H9 (cell line): Measurements from ENCODE around the gene PAM. TPM values are rescaled to one million over a fixed set of nuclear protein-coding genes. Genes with fewer than 3 reads are reported as not detected.

Source experiments
- DNase-seq: peaks from one replicate; pipeline ENCODE4 v3.0.0-alpha.2; 2017
- H2AFZ ChIP-seq: one replicate; pipeline ENCODE4 v1.6.1; 2013; ENCODE audit warnings: mild to moderate bottlenecking, low read length, control low read depth, moderate library complexity
- H2AK5ac ChIP-seq: 2 replicates; pipeline ENCODE4 v1.6.1; 2013; ENCODE audit warnings: low read length, control low read depth, mixed read lengths; ENCODE audit not compliant: insufficient read length
- H2BK120ac ChIP-seq: one replicate; pipeline ENCODE4 v1.6.1; 2013; ENCODE audit warnings: low read depth, mild to moderate bottlenecking, low read length, control low read depth, inconsistent platforms; ENCODE audit not compliant: poor library complexity, severe bottlenecking
- H2BK12ac ChIP-seq: 2 replicates; pipeline ENCODE4 v1.6.1; 2013; ENCODE audit warnings: low read length, control low read depth, mixed read lengths, low read depth; ENCODE audit not compliant: insufficient read length
- H2BK15ac ChIP-seq: 2 replicates; pipeline ENCODE4 v1.6.1; 2013; ENCODE audit warnings: low read depth, low read length, control low read depth
- H2BK20ac ChIP-seq: one replicate; pipeline ENCODE4 v1.6.1; 2013; ENCODE audit warnings: low read depth, mild to moderate bottlenecking, low read length, control low read depth, inconsistent platforms; ENCODE audit not compliant: poor library complexity, severe bottlenecking
- H2BK5ac ChIP-seq: 2 replicates; pipeline ENCODE4 v1.6.1; 2013; ENCODE audit warnings: low read length, control low read depth, mixed read lengths; ENCODE audit not compliant: insufficient read length
- H3K14ac ChIP-seq: 2 replicates; pipeline ENCODE4 v1.6.1; 2013; ENCODE audit warnings: low read length, control low read depth; ENCODE audit not compliant: insufficient read depth
- H3K18ac ChIP-seq: 2 replicates; pipeline ENCODE4 v1.6.1; 2013; ENCODE audit warnings: low read depth, mild to moderate bottlenecking, mixed read lengths, low read length, control low read depth; ENCODE audit not compliant: insufficient read length
- H3K23ac ChIP-seq: 2 replicates; pipeline ENCODE4 v1.6.1; 2013; ENCODE audit warnings: low read length, control low read depth, mixed read lengths, low read depth; ENCODE audit not compliant: insufficient read length
- H3K23me2 ChIP-seq: 2 replicates; pipeline ENCODE4 v1.6.1; 2013; ENCODE audit warnings: low read depth, mild to moderate bottlenecking, mixed read lengths, low read length, control low read depth; ENCODE audit not compliant: insufficient read length, poor library complexity, severe bottlenecking
- H3K27ac ChIP-seq: 2 replicates; pipeline ENCODE4 v1.5.1; 2013; ENCODE audit warnings: low read length, control low read depth, mixed read lengths, low read depth; ENCODE audit not compliant: insufficient read length
- H3K27me3 ChIP-seq: 2 replicates; pipeline ENCODE4 v1.6.1; 2013; ENCODE audit warnings: low read length, control low read depth, inconsistent platforms; ENCODE audit not compliant: insufficient read depth
- H3K4ac ChIP-seq: 2 replicates; pipeline ENCODE4 v1.6.1; 2013; ENCODE audit warnings: low read depth, mild to moderate bottlenecking, control low read depth, inconsistent platforms, low read length, moderate library complexity
- H3K4me1 ChIP-seq: 2 replicates; pipeline ENCODE4 v1.6.1; 2013; ENCODE audit warnings: low read length, control low read depth, inconsistent platforms; ENCODE audit not compliant: insufficient read depth
- H3K4me2 ChIP-seq: 2 replicates; pipeline ENCODE4 v1.6.1; 2013; ENCODE audit warnings: low read length, control low read depth, mixed read lengths; ENCODE audit not compliant: insufficient read length, insufficient read depth
- H3K56ac ChIP-seq: 2 replicates; pipeline ENCODE4 v1.6.1; 2013; ENCODE audit warnings: low read depth, mild to moderate bottlenecking, mixed read lengths, low read length, control low read depth; ENCODE audit not compliant: insufficient read length
- H3K79me1 ChIP-seq: 2 replicates; pipeline ENCODE4 v1.6.1; 2013; ENCODE audit warnings: low read depth, mild to moderate bottlenecking, moderate library complexity, low read length, control low read depth, inconsistent platforms; ENCODE audit not compliant: insufficient read depth, poor library complexity, severe bottlenecking
- H3K79me2 ChIP-seq: 2 replicates; pipeline ENCODE4 v1.6.1; 2013; ENCODE audit warnings: low read length, control low read depth, inconsistent platforms; ENCODE audit not compliant: insufficient read depth
- H3K9ac ChIP-seq: 2 replicates; pipeline ENCODE4 v1.6.1; 2013; ENCODE audit warnings: low read length, control low read depth, mixed read lengths; ENCODE audit not compliant: insufficient read length; ENCODE audit errors: extremely low read depth
- H3K9me3 ChIP-seq: one replicate; pipeline ENCODE4 v1.6.1; 2013; ENCODE audit warnings: low read depth, low read length, inconsistent platforms; ENCODE audit not compliant: control insufficient read depth
- H3T11ph ChIP-seq: one replicate; pipeline ENCODE4 v1.6.1; 2013; ENCODE audit warnings: mild to moderate bottlenecking, low read length, control low read depth, inconsistent platforms
- H4K20me1 ChIP-seq: one replicate; pipeline ENCODE4 v1.6.1; 2013; ENCODE audit not compliant: control insufficient read depth, insufficient read length, insufficient read depth
- H4K5ac ChIP-seq: 2 replicates; pipeline ENCODE4 v1.6.1; 2013; ENCODE audit warnings: low read depth, mild to moderate bottlenecking, mixed read lengths, low read length, control low read depth; ENCODE audit not compliant: insufficient read length
- H4K8ac ChIP-seq: replicated peaks from 2 replicates; pipeline ENCODE4 v1.6.1; 2013; ENCODE audit warnings: low read length, control low read depth, mixed read lengths, low read depth; ENCODE audit not compliant: insufficient read length
- H4K91ac ChIP-seq: 2 replicates; pipeline ENCODE4 v1.6.1; 2013; ENCODE audit warnings: low read depth, mild to moderate bottlenecking, moderate library complexity, mixed read lengths, low read length, control low read depth; ENCODE audit not compliant: insufficient read length
- H3K27ac Mint-ChIP-seq, 3 experiments: 2 replicates in 2 of 3; 3 replicates in 1 of 3; pipeline ENCODE4 v1.8.0; 2020 to 2021; ENCODE audit warnings: mixed read lengths in 3 of 3, mild to moderate bottlenecking in 1 of 3, moderate library complexity in 1 of 3
- H3K27me3 Mint-ChIP-seq: 2 replicates; pipeline ENCODE4 v1.8.0; 2021; ENCODE audit warnings: low read depth, mild to moderate bottlenecking, moderate library complexity, mixed read lengths
- H3K36me3 Mint-ChIP-seq, 3 experiments: 2 replicates in 2 of 3; 3 replicates in 1 of 3; pipeline ENCODE4 v1.8.0; 2020 to 2021; ENCODE audit warnings: low read depth in 3 of 3, mixed read lengths in 3 of 3; ENCODE audit not compliant: insufficient read depth in 1 of 3
- H3K4me1 Mint-ChIP-seq, 2 experiments: 2 replicates each; pipeline ENCODE4 v1.8.0; 2020; ENCODE audit warnings: mixed read lengths in 2 of 2
- H3K4me3 Mint-ChIP-seq, 2 experiments: 2 replicates in 1 of 2; 3 replicates in 1 of 2; pipeline ENCODE4 v1.8.0; 2020 to 2021; ENCODE audit warnings: mild to moderate bottlenecking in 2 of 2, mixed read lengths in 2 of 2, moderate library complexity in 1 of 2
- H3K9me3 Mint-ChIP-seq, 2 experiments: 2 replicates in 1 of 2; 3 replicates in 1 of 2; pipeline ENCODE4 v1.8.0; 2020; ENCODE audit warnings: mild to moderate bottlenecking in 2 of 2, mixed read lengths in 2 of 2, moderate library complexity in 1 of 2
- CTCF ChIP-seq: fragments of 200-600 bp; sonication (generic); conservative IDR thresholded peaks from 3 replicates; pipeline ENCODE4 v1.8.0; 2021; ENCODE audit warnings: antibody characterized with exemption, mild to moderate bottlenecking
- WGBS: extraction: QIAGEN DNeasy Blood & Tissue Kit; methylation state at CpG from one replicate; pipeline ENCODE4 v1.1.7; 2013; ENCODE audit warnings: missing lambda C conversion rate, low lambda C conversion rate, mixed read lengths; ENCODE audit not compliant: insufficient read length; ENCODE audit errors: extremely low coverage; 5-methylcytosine and 5-hydroxymethylcytosine counted together
- total RNA-seq: library from RNA; stranded (reverse); gene quantifications from 2 replicates; pipeline ENCODE4 v1.2.1, GENCODE V29; 2021

Gene PAM
- total RNA-seq, 1 experiment from 2014 or later = 31.5 TPM

GRCh38 chr5:102965653-102966052 is 210.5 kb downstream of the PAM start:
- no peak overlapping the region for H2BK12ac ChIP-seq
- H3K36me3 Mint-ChIP-seq = peaks cover 0 to 5% (median 0%) of the 10 kb centered on the region in 3 experiments; a peak in 3 of 7 replicates
- H3K4me3 Mint-ChIP-seq = no peak overlapping the region
- no peak overlapping the region for H4K5ac ChIP-seq
- H3K27me3 ChIP-seq = no peaks in the 10 kb centered on the region
- no peak overlapping the region for H2BK120ac ChIP-seq
- DNase-seq = no peak
- no peak overlapping the region for H2AFZ ChIP-seq
- no peak overlapping the region for H3K18ac ChIP-seq
- H3K4me1 Mint-ChIP-seq = no peaks in the 10 kb centered on the region
- H2AK5ac ChIP-seq = no peak overlapping the region
- no CpG with 5 or more reads among the region's 1 CpG for WGBS
- no peak overlapping the region for H4K91ac ChIP-seq
- no peaks in the 10 kb centered on the region for H3K9me3 Mint-ChIP-seq
- H3K79me1 ChIP-seq = no peaks in the 10 kb centered on the region
- H2BK5ac ChIP-seq = no peak overlapping the region
- H3K9ac ChIP-seq = no peak overlapping the region
- H3K79me2 ChIP-seq = no peaks in the 10 kb centered on the region
- H4K8ac ChIP-seq = no peak overlapping the region
- no peaks in the 10 kb centered on the region for H3K4me1 ChIP-seq
- H3K56ac ChIP-seq = no peak overlapping the region
- no peaks in the 10 kb centered on the region for H3K23me2 ChIP-seq
- H3K27ac ChIP-seq = no peak overlapping the region
- H3K27ac Mint-ChIP-seq = no peak overlapping the region
- H3T11ph ChIP-seq = no peak overlapping the region
- H3K9me3 ChIP-seq = no peaks in the 10 kb centered on the region
- no peaks in the 10 kb centered on the region for H4K20me1 ChIP-seq
- no peak for TF ChIP-seq CTCF
- no peak overlapping the region for H3K23ac ChIP-seq
- no peak overlapping the region for H3K4me2 ChIP-seq
- H3K4ac ChIP-seq = no peak overlapping the region
- H2BK20ac ChIP-seq = no peak overlapping the region
- no peak overlapping the region for H2BK15ac ChIP-seq
- H3K27me3 Mint-ChIP-seq = no peaks in the 10 kb centered on the region
- no peak overlapping the region for H3K14ac ChIP-seq
